ENCODE results near the gene LDLRAD4. TPM values are rescaled to one million over a fixed set of nuclear protein-coding genes. Genes with fewer than 3 reads are reported as not detected.

LDLRAD4 gene
- total and polyA plus RNA-seq, 9 of the 15 experiments (the other 6 are each of a cell fraction or from before 2014, with no cell fraction given): 0.01 TPM; not detected in 8

GRCh38 chr18:13300796-13301195 is 82.2 kb downstream of the LDLRAD4 start:
- Histone ChIP-seq H4K20me1 (replicated peaks; ENCODE audit: control insufficient read depth, insufficient read depth, low read length) (0 out of 2 replicates have a peak, but pooled peaks cover 3% of the 10 kb centered on the region), H3K4me3 (no peak overlapping the region), H3K36me3 (ENCODE audit: control insufficient read depth, insufficient read depth, low read length) (no peaks in the 10 kb centered on the region), H3K27me3 (ENCODE audit: control insufficient read depth in 2 of 2, insufficient read depth in 2 of 2, low read length in 2 of 2) (peaks cover 0 to 10% of the 10 kb centered on the region in 2 experiments; a peak in 2 of 5 replicates), H3K27ac (ENCODE audit: extremely low read depth, low read depth, low read length) (no peak overlapping the region), H3K4me2 (ENCODE audit: insufficient read depth, low read length) (no peak overlapping the region), H3K9me3 (replicated peaks; ENCODE audit: control insufficient read depth, insufficient read depth, low read depth, low read length) (no peaks in the 10 kb centered on the region), H3K4me1 (replicated peaks in 1 of 2; ENCODE audit: control insufficient read depth in 2 of 2, insufficient read depth in 2 of 2, low read length in 2 of 2) (no peaks in the 10 kb centered on the region), H2AFZ (ENCODE audit: low read depth, low read length) (no peak overlapping the region), H3K79me2 (ENCODE audit: control insufficient read depth, insufficient read depth, low read length) (no peaks in the 10 kb centered on the region), H3K9me1 (ENCODE audit: control insufficient read depth, insufficient read depth, low read length) (no peaks in the 10 kb centered on the region), H3K9ac (ENCODE audit: insufficient read depth in 1 of 2, low read depth in 2 of 2, low read length in 2 of 2) (no peak overlapping the region)
- BruUV-seq (replicated peaks): no TSS peak
- ChIA-PET POLR2A (no interaction called here), CTCF (ENCODE audit: low intra/inter-chr PET ratio) (no interaction called here)
- TF ChIP-seq FOXP4 (CRISPR knock-in tag; IDR thresholded peaks at IDR 0.05; ENCODE audit: borderline replicate concordance) (no peak), SIN3B (IDR thresholded peaks at IDR 0.05; ENCODE audit: low read depth) (no peak), HMG20B (CRISPR knock-in tag; IDR thresholded peaks at IDR 0.05) (no peak), BRD9 (IDR thresholded peaks at IDR 0.05; ENCODE audit: low read depth, partially characterized antibody) (no peak), GTF2A2 (tag; IDR thresholded peaks at IDR 0.05) (no peak), TRIM24 (IDR thresholded peaks at IDR 0.05) (no peak), ZNF121 (CRISPR knock-in tag; conservative IDR thresholded peaks at IDR 0.05) (no peak)
- intact Hi-C loops (cut with micrococcal nuclease): no loop called here
- in situ Hi-C loops (cut with MboI): no loop called here
- ATAC-seq (no peak), DNase-seq (ENCODE audit: extremely low read depth in 1 of 4, low spot score in 3 of 4) (no peak), FAIRE-seq (no peak)
- WGBS (ENCODE audit: insufficient coverage, low coverage, missing lambda C conversion rate): 0% methylated on average over 17 of the region's 17 CpGs

Data from K562 (cell line).